Stimulated activated naive B cell treated with anti-CD40 and anti-IgM and Interleukin-4, amounts not matched to agents 10 μg/mL and 1 μg/mL and 100 μg/mL, for 72 hours (primary cell): ENCODE measurements around the gene DLK1.

Source experiments
- ATAC-seq, 2 donors: fragments of 150-1000 bp; cut with Tn5 transposase; replicated peaks; 2 replicates each; pipeline ENCODE4 v1.10.0; 2021; ENCODE audit warnings: moderate library complexity in 1 of 2
- DNase-seq: peaks from one replicate; pipeline ENCODE4 v3.0.0; 2021
- H3K27ac Mint-ChIP-seq: one replicate; pipeline ENCODE4 v1.8.0; 2022; ENCODE audit warnings: mild to moderate bottlenecking, mixed read lengths
- H3K27me3 Mint-ChIP-seq, 2 donors: one replicate each; pipeline ENCODE4 v1.8.0; 2022; ENCODE audit warnings: mixed read lengths in 2 of 2
- H3K36me3 Mint-ChIP-seq, 2 donors: one replicate each; pipeline ENCODE4 v1.8.0; 2022; ENCODE audit warnings: mixed read lengths in 2 of 2, mild to moderate bottlenecking in 1 of 2
- H3K4me1 Mint-ChIP-seq, 2 donors: one replicate each; pipeline ENCODE4 v1.8.0; 2022; ENCODE audit warnings: mixed read lengths in 2 of 2, mild to moderate bottlenecking in 1 of 2
- H3K4me3 Mint-ChIP-seq, 2 donors: one replicate each; pipeline ENCODE4 v1.8.0; 2022; ENCODE audit warnings: mild to moderate bottlenecking in 2 of 2, mixed read lengths in 2 of 2, moderate library complexity in 1 of 2
- H3K9me3 Mint-ChIP-seq, 2 donors: one replicate each; pipeline ENCODE4 v1.8.0; 2022; ENCODE audit warnings: mixed read lengths in 2 of 2, mild to moderate bottlenecking in 1 of 2

DLK1 gene

GRCh38 chr14:100740929-100741328 is 14.2 kb downstream of the DLK1 start:
- ATAC-seq = no peak
- H3K36me3 Mint-ChIP-seq = no peaks in the 10 kb centered on the region
- H3K4me3 Mint-ChIP-seq = no peak overlapping the region
- no peaks in the 10 kb centered on the region for H3K4me1 Mint-ChIP-seq
- H3K27ac Mint-ChIP-seq = no peak overlapping the region
- no peak for DNase-seq
- no peaks in the 10 kb centered on the region for H3K9me3 Mint-ChIP-seq
- H3K27me3 Mint-ChIP-seq = peaks cover 4 to 14% of the 10 kb centered on the region in 2 donors

- Mint-ChIP-seq H3K27me3 (peaks cover 4 to 9% of the 10 kb centered on the region in 2 donors), H3K36me3 (no peaks in the 10 kb centered on the region), H3K4me3 (no peak overlapping the region), H3K9me3 (no peaks in the 10 kb centered on the region), H3K4me1 (no peaks in the 10 kb centered on the region), H3K27ac (no peak overlapping the region)
- no peak for ATAC-seq
- no peak for DNase-seq
These were observed 15.3 kb downstream of the DLK1 start for GRCh38 chr14:100741966-100742365.

- H3K4me1 Mint-ChIP-seq = no peaks in the 10 kb centered on the region
- no peaks in the 10 kb centered on the region for H3K27me3 Mint-ChIP-seq
- no peaks in the 10 kb centered on the region for H3K9me3 Mint-ChIP-seq
- DNase-seq = no peak
- no peak overlapping the region for H3K27ac Mint-ChIP-seq
- H3K36me3 Mint-ChIP-seq = no peaks in the 10 kb centered on the region
- ATAC-seq = no peak
- H3K4me3 Mint-ChIP-seq = no peak overlapping the region
These were observed 19.6 kb downstream of the DLK1 start for GRCh38 chr14:100746326-100746725.

- H3K27ac Mint-ChIP-seq = no peak overlapping the region
- peaks cover 0 to 5% of the 10 kb centered on the region in 2 donors for H3K27me3 Mint-ChIP-seq
- H3K4me3 Mint-ChIP-seq = no peak overlapping the region
- H3K9me3 Mint-ChIP-seq = no peaks in the 10 kb centered on the region
- no peaks in the 10 kb centered on the region for H3K4me1 Mint-ChIP-seq
- DNase-seq = no peak
- H3K36me3 Mint-ChIP-seq = no peaks in the 10 kb centered on the region
- no peak for ATAC-seq
These were observed 20.4 kb downstream of the DLK1 start for GRCh38 chr14:100747021-100747586.

- Mint-ChIP-seq H3K9me3 (no peaks in the 10 kb centered on the region), H3K36me3 (no peaks in the 10 kb centered on the region), H3K4me3 (no peak overlapping the region), H3K27ac (no peak overlapping the region), H3K4me1 (no peaks in the 10 kb centered on the region), H3K27me3 (peaks cover 6 to 9% of the 10 kb centered on the region in 2 donors)
- ATAC-seq (no peak), DNase-seq (no peak)
These were observed 21.0 kb downstream of the DLK1 start for GRCh38 chr14:100747736-100748135.

- Mint-ChIP-seq H3K27ac (no peak overlapping the region), H3K4me3 (no peak overlapping the region), H3K9me3 (no peaks in the 10 kb centered on the region), H3K36me3 (no peaks in the 10 kb centered on the region), H3K27me3 (peaks cover 9 to 11% of the 10 kb centered on the region in 2 donors), H3K4me1 (no peaks in the 10 kb centered on the region)
- no peak for ATAC-seq
- no peak for DNase-seq
These were observed 21.7 kb downstream of the DLK1 start for GRCh38 chr14:100748403-100748802.

- ATAC-seq = no peak
- H3K27me3 Mint-ChIP-seq = peaks cover 15% of the 10 kb centered on the region in 2 donors
- H3K36me3 Mint-ChIP-seq = no peaks in the 10 kb centered on the region
- no peak overlapping the region for H3K4me3 Mint-ChIP-seq
- no peaks in the 10 kb centered on the region for H3K9me3 Mint-ChIP-seq
- H3K27ac Mint-ChIP-seq = no peak overlapping the region
- DNase-seq = no peak
- no peaks in the 10 kb centered on the region for H3K4me1 Mint-ChIP-seq
These were observed 22.3 kb downstream of the DLK1 start for GRCh38 chr14:100748944-100749343.

- Mint-ChIP-seq H3K27me3 (peaks cover 17 to 18% of the 10 kb centered on the region in 2 donors), H3K4me3 (no peak overlapping the region), H3K9me3 (no peaks in the 10 kb centered on the region), H3K4me1 (no peaks in the 10 kb centered on the region), H3K27ac (no peak overlapping the region), H3K36me3 (no peaks in the 10 kb centered on the region)
- DNase-seq = no peak
- no peak for ATAC-seq
These were observed 23.4 kb downstream of the DLK1 start for GRCh38 chr14:100749967-100750597.

- Mint-ChIP-seq H3K36me3 (no peaks in the 10 kb centered on the region), H3K27me3 (peaks cover 17 to 23% of the 10 kb centered on the region in 2 donors), H3K9me3 (no peaks in the 10 kb centered on the region), H3K4me1 (no peaks in the 10 kb centered on the region), H3K4me3 (no peak overlapping the region), H3K27ac (no peak overlapping the region)
- no peak for ATAC-seq
- DNase-seq = no peak
These were observed 24.3 kb downstream of the DLK1 start for GRCh38 chr14:100750762-100751699.

GRCh38 chr14:100754020-100754419 is 27.3 kb downstream of the DLK1 start:
- no peak overlapping the region for H3K27ac Mint-ChIP-seq
- peaks cover 24 to 28% of the 10 kb centered on the region in 2 donors for H3K27me3 Mint-ChIP-seq
- H3K4me1 Mint-ChIP-seq = no peaks in the 10 kb centered on the region
- no peak for ATAC-seq
- H3K9me3 Mint-ChIP-seq = no peaks in the 10 kb centered on the region
- no peak for DNase-seq
- H3K36me3 Mint-ChIP-seq = no peaks in the 10 kb centered on the region
- H3K4me3 Mint-ChIP-seq = no peak overlapping the region

- no peaks in the 10 kb centered on the region for H3K4me1 Mint-ChIP-seq
- peaks cover 24 to 28% of the 10 kb centered on the region in 2 donors for H3K27me3 Mint-ChIP-seq
- no peaks in the 10 kb centered on the region for H3K36me3 Mint-ChIP-seq
- no peak for ATAC-seq
- DNase-seq = no peak
- no peak overlapping the region for H3K4me3 Mint-ChIP-seq
- H3K9me3 Mint-ChIP-seq = no peaks in the 10 kb centered on the region
- no peak overlapping the region for H3K27ac Mint-ChIP-seq
These were observed 29.0 kb downstream of the DLK1 start for GRCh38 chr14:100755649-100756048.

GRCh38 chr14:100761481-100761880 is 34.8 kb downstream of the DLK1 start:
- DNase-seq (no peak), ATAC-seq (no peak)
- no peaks in the 10 kb centered on the region for H3K9me3 Mint-ChIP-seq
- H3K27ac Mint-ChIP-seq = no peak overlapping the region
- no peaks in the 10 kb centered on the region for H3K4me1 Mint-ChIP-seq
- peaks cover 10 to 13% of the 10 kb centered on the region in 2 donors for H3K27me3 Mint-ChIP-seq
- no peaks in the 10 kb centered on the region for H3K36me3 Mint-ChIP-seq
- no peak overlapping the region for H3K4me3 Mint-ChIP-seq

- H3K27me3 Mint-ChIP-seq = peaks cover 10 to 13% of the 10 kb centered on the region in 2 donors
- no peaks in the 10 kb centered on the region for H3K36me3 Mint-ChIP-seq
- H3K27ac Mint-ChIP-seq = no peak overlapping the region
- DNase-seq (no peak), ATAC-seq (no peak)
- no peaks in the 10 kb centered on the region for H3K4me1 Mint-ChIP-seq
- no peak overlapping the region for H3K4me3 Mint-ChIP-seq
- H3K9me3 Mint-ChIP-seq = no peaks in the 10 kb centered on the region
These were observed 35.4 kb downstream of the DLK1 start for GRCh38 chr14:100762089-100762515.

- Mint-ChIP-seq H3K27me3 (peaks cover 9 to 13% of the 10 kb centered on the region in 2 donors), H3K4me1 (no peaks in the 10 kb centered on the region), H3K9me3 (no peaks in the 10 kb centered on the region), H3K36me3 (no peaks in the 10 kb centered on the region), H3K27ac (no peak overlapping the region), H3K4me3 (no peak overlapping the region)
- ATAC-seq (no peak), DNase-seq (no peak)
These were observed 36.2 kb downstream of the DLK1 start for GRCh38 chr14:100762901-100763300.
